Astrocyte of the spinal cord (primary cell): Measurements from ENCODE around the gene COL8A1.
A peak's percentile ranks its signal among the peaks of the same experiment; 100 is the strongest.

Source experiments
- DNase-seq: peaks from one replicate; pipeline ENCODE4 v3.0.0; 2011; ENCODE audit warnings: low read depth, low spot score
- H3K4me3 ChIP-seq: 2 replicates; pipeline ENCODE4 v1.5.1; 2011; ENCODE audit warnings: low read depth, mild to moderate bottlenecking, low read length, moderate library complexity
- in situ Hi-C: cut with HindIII; loops from 2 replicates; pipeline ENCODE4 v1.10.0; 2017; ENCODE audit warnings: low sequenced_read_pairs
- TF ChIP-seq, protein P1 (sequence below): IDR thresholded peaks from 2 replicates; pipeline ENCODE4 v1.5.1; 2012; ENCODE audit warnings: low read depth, mild to moderate bottlenecking, low read length, inconsistent platforms

The COL8A1 gene

GRCh38 chr3:99651531-99651930 lies 13.1 kb downstream of the COL8A1 start:
- in situ Hi-C loops = no loop called here
- no peak overlapping the region for H3K4me3 ChIP-seq
- TF ChIP-seq, protein P1, sequence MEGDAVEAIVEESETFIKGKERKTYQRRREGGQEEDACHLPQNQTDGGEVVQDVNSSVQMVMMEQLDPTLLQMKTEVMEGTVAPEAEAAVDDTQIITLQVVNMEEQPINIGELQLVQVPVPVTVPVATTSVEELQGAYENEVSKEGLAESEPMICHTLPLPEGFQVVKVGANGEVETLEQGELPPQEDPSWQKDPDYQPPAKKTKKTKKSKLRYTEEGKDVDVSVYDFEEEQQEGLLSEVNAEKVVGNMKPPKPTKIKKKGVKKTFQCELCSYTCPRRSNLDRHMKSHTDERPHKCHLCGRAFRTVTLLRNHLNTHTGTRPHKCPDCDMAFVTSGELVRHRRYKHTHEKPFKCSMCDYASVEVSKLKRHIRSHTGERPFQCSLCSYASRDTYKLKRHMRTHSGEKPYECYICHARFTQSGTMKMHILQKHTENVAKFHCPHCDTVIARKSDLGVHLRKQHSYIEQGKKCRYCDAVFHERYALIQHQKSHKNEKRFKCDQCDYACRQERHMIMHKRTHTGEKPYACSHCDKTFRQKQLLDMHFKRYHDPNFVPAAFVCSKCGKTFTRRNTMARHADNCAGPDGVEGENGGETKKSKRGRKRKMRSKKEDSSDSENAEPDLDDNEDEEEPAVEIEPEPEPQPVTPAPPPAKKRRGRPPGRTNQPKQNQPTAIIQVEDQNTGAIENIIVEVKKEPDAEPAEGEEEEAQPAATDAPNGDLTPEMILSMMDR = no peak
- peak; percentile 77 for DNase-seq

- DNase-seq = peak; percentile 81
- in situ Hi-C loops = no loop called here
- TF ChIP-seq, protein P1 = no peak
- no peak overlapping the region for H3K4me3 ChIP-seq
These were observed 18.2 kb downstream of the COL8A1 start for GRCh38 chr3:99656624-99657023.

DNA sequence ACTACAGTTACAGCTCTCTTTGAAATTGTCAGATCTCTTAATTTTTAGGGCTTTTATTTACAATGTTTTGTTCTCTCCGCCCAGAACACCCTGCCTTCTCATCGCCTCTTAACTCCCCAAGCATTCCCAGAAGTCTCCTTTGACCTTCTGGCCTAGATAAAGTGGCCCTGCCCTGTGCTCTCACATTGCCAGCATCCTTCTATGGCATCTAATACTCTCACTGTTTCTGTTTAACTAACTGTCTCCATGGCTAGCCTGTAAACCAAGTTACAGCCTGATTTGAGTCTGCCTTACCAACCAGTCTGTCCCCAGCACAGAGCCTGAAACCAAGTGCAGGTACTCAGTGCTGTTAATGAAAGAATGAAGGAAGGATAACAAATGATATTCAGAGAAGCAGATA lies 19.9 kb downstream of the COL8A1 start:
- DNase-seq = no peak
- no peak overlapping the region for H3K4me3 ChIP-seq
- in situ Hi-C loops = no loop called here
- TF ChIP-seq, protein P1 = no peak

- in situ Hi-C loops = no loop called here
- TF ChIP-seq, protein P1 = no peak
- DNase-seq = peak; percentile 99
- H3K4me3 ChIP-seq = no peak overlapping the region
These were observed 20.6 kb downstream of the COL8A1 start for GRCh38 chr3:99659032-99659431.

DNA sequence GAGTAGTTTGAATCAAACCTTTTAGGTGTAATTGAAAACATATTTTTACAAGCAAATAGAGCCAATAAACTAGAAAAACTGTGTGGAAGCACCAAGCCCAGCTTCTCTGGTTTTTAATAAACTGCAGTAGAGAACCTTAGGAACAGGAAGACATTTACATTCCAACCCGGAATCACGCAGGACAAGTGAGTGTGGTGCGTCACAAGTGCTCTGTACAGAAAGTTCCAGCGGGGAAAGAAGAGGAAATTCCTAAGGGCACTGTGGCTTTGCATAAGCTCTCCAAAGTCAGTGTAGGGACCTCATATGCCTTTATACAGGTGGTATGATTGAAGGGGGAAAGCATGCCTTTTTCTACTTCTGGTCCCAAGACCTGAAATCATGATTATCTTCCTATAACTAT lies 21.6 kb downstream of the COL8A1 start:
- in situ Hi-C loops = no loop called here
- H3K4me3 ChIP-seq = no peak overlapping the region
- TF ChIP-seq, protein P1 = no peak
- DNase-seq = peak; percentile 82

DNA sequence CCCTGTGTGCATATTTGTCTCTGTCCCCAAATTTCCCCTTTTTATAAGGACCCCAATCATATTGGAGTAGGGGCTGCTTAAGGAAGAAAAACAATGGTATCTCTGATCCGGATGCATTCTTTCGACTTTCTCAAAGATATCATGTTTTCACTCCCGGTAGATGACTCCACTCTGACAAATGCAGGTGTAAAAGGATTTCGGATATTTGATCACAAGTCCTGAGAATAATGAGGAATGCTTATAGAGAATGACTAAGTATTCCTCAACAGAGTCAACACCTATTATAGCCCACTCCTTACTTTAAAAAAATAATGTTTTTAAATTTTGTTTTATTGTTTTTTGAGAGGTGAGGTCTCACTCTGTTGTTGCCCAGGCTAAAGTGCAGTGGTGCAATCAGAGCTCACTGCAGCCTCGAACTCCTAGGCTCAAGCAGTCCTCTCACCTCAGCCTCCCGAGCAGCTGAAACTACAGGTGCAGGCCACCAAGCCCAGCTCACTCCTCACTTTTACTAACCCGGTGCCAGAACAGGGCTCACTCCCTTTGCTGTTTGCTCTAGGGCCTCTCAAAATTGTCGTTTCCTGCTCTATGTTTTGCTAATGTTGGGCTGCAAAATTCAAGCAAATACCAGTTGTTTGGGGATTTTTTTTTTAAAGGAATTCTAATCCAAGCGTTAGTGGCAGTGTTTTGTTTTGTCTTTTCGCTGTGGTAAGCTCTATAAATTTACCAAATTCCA lies 24.6 kb downstream of the COL8A1 start:
- DNase-seq = no peak
- in situ Hi-C loops = no loop called here
- H3K4me3 ChIP-seq = no peak overlapping the region
- TF ChIP-seq, protein P1 = no peak
